ENCODE data around the gene TTC7B.

DNA sequence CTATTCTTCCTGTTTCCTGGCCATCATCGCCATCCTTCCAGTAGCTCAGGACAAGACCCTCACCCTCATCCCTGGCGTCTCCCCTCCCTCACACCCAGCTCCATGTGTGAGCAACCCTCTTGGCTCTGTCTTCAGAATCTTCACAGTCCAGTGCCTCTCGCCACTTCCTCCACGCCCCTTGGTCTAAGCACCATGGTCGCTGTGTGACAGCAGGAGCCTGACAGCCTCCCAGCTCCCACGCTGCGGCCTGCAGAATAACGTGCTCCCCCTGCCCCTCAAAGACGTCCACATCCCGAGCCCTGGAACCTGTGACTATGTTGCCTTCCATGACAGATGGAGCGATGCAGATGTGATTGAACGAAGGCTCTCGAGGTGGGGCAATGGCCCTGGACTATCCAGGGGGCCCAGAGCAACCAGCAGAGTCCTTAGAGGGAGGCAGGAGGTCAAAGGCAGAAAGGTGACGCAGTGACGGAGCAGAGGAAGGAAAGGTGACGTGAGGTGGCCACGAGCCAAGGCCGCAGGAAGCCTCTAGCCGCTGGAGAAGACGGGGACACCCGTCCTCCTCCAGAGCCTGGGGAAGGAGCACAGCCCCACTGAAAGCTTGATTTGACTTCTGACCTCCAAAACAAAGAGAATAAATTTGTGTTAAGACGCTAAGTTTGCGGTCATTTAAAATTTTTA lies 279.6 kb downstream of the TTC7B start:
- TF ChIP-seq POLR2A (IDR thresholded peaks at IDR 0.05; ENCODE audit: low read depth, low read length) (no peak), POLR2AphosphoS5 (IDR thresholded peaks at IDR 0.05; ENCODE audit: low read depth, low read length) (no peak), TAF1 (IDR thresholded peaks at IDR 0.05; ENCODE audit: borderline replicate concordance, low read depth, low read length) (no peak)
